ENCODE results near the gene RBM22.

GRCh38 chr5:150689120-150689519 lies 11.7 kb downstream of the RBM22 start:
- no peak for TF ChIP-seq CTCF (conservative IDR thresholded peaks at IDR 0.05)
- no peak for TF ChIP-seq EZH2 (IDR thresholded peaks at IDR 0.05; ENCODE audit: low read depth)
